NCI-H2196 (cell line): Measurements from ENCODE around the gene MED15.

Experiments
- DNase-seq: peaks from one replicate; lab custom pipeline; 2025; ENCODE audit not compliant: unreplicated experiment; lab: John Stamatoyannopoulos, UW

MED15 gene

GRCh38 chr22:20550851-20551744, 43.7 kb downstream of the MED15 start:
- no peak for DNase-seq

GRCh38 chr22:20551805-20552442, 44.5 kb downstream of the MED15 start:
- DNase-seq: no peak

GRCh38 chr22:20552443-20553401, 45.3 kb downstream of the MED15 start:
- DNase-seq: no peak

DNA sequence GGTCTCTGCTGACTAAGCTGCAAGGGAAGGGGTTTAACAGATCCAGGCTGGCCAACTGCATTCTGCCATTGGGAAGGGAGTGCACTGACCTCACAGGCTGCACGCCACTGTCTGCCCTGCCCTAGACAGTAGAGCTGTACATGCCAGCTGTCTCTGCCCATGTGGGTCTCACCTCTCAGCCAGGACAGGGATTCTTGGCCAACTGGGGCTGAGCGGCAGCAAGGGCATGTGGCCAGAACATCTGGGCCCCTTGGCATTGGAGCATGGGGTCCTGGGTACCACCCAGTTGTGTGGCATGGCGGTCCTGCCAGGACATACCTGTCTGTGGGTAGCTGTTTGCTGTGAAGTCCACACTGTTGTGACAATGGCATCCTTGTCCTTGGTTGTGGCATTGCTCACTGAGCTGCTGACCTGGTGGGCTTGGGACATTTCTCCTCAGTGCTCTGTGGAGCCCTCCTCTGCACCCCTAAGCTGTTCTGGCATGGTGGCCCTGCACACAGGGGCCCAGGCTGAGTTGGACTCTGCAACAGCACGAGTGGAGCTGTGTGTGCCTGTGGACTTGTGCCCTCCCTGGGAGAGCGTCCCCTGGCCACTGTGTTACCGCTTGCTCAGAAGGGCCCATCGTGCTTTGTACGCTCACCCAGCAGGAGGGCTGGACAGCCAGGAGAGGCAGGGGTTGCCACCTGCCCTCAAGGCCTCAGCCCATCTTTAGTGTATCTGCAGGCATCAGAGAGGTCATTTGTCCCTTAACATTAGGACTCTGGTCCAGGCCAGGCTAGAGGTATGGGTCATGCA, 46.7 kb downstream of the MED15 start:
- DNase-seq: no peak

DNA sequence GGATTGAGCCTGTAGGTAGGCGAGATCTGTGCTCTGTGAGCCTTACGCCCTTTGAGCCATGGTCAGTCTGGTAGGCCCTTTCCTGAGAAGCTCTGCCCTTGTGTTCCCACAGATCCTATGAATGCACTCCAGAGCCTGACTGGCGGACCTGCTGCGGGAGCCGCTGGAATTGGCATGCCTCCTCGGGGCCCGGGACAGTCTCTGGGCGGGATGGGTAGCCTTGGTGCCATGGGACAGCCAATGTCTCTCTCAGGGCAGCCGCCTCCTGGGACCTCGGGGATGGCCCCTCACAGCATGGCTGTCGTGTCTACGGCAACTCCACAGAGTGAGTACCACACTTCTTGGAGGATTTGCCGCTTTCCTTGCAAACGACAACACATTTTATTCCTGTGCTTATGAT, 47.4 kb downstream of the MED15 start:
- DNase-seq: no peak

- DNase-seq: no peak
Measured at GRCh38 chr22:20558534-20558933, 51.1 kb downstream of the MED15 start.

DNA sequence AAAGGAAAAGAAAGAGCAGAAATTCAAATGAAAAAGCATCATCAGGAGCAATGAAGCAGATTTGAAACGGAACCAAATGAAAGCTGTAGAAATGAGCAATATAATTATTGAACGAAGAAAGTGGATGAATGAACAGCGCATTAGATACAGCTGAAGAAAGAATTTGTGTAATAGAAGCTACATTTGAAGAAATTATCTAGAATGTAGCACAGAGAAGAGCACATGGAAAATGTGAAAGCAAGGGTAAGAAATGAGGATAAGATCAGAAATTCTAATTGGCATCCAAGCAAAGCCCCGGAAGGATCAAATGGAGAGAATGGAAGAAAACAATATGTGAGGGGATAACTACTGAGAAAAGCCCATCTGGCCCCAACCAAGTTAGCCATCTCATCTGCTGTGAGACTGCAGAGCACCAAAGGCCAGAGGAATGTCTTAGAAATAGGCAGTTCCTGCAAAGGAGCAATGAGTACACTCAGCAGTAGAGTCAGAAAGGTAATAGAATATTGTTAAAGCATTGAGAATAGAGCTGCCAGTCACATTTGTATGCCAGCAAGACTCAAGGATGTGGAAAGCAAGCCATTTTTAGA, 51.9 kb downstream of the MED15 start:
- DNase-seq: no peak

GRCh38 chr22:20560716-20561115, 53.3 kb downstream of the MED15 start:
- DNase-seq: no peak

- DNase-seq: no peak
Measured at GRCh38 chr22:20561882-20562281, 54.5 kb downstream of the MED15 start.

DNA sequence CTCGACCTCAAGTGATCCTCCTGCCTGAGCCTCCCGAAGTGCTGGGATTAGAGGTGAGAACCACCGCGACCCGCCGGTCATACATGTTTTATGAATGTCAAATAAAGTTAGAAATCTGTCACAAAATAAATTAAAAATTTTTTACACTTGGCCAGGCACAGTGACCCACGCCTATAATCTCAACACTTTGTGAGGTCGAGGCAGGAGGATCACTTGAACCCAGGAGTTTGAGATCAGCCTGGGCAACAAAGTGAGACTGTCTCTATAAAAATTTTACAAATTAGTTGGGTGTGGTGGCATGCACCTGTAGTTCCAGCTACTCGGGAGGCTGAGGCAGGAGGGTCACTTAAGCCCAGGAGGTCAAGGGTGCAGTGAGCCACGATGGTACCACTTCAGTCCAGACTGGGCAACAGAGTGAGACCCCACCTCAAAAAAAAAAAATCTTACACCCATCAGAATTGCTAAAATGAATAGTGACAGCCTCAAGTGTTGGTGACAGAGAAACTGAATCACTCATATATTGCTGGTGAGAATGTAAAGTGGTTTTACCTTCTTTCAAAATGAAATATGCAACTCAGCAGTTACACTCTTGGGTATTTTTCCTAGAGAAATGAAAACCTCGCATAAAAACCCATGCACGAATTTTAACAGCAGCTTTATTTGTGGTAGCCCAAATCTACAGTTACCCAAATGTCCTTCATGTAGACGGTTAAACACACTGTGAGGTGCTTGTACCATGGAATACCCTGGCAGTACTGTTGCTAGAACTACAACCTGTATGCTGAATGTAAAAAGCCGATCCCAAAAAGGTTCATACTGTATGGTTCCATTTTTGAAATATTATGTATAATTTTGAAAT, 55.4 kb downstream of the MED15 start:
- DNase-seq: no peak

DNA sequence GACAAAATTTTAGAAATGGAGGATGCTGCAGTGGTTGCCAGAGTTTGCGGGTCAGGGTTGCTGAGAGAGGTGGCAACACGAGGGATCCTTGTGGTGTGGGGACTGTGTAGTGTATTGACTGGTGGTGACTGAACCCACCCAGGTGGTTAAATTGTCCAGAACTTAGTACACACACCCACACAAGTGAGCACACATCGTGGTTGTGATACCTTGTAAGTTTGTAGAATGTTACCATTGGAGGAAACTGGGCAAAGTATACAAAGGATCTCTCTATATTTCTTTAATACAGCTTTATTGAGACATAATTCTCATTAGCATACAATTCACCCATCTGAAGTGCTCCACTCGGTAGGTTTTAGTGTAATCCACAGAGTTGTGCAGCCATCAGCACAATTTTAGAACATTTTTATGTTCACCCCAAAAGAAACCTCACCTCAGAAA, 56.1 kb downstream of the MED15 start:
- DNase-seq: no peak

- DNase-seq: no peak
Measured at GRCh38 chr22:20563941-20564371, 56.5 kb downstream of the MED15 start.

DNA sequence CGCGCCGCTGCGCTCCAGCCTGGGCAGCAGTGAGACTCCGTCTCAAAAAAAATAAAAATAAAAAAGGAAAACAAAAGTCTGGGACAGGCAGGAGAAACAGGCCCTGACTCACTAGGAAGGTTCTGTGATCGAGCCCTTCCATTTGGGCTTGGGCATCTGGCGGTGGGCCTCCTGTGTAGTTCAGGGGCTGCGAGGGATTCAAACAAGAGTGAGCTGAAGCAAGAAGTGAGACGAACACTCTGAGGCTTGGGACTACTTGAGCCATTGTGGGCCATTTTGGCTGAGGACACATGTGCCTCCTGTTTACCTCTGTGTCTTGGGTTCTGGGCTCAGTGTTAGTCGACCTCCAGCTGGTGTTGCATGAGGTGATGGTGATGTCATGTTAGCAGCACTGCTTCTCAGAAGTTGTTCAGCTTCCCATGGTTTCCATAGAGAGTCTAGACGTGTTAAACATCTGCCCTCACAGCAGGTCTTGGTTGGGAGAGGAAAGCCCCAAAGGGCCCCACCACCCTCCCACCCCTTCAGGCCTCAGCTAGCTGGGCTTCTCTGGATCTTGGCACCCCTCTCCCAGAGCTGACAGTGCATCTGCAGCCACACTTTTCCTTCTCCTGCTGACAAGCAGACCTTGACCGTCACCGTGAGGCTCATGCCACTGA, 57.8 kb downstream of the MED15 start:
- no peak for DNase-seq

GRCh38 chr22:20565761-20566160, 58.4 kb downstream of the MED15 start:
- no peak for DNase-seq

- DNase-seq: no peak
Measured at GRCh38 chr22:20566420-20567260, 59.2 kb downstream of the MED15 start.

- no peak for DNase-seq
Measured at GRCh38 chr22:20567371-20567847, 60.0 kb downstream of the MED15 start.

DNA sequence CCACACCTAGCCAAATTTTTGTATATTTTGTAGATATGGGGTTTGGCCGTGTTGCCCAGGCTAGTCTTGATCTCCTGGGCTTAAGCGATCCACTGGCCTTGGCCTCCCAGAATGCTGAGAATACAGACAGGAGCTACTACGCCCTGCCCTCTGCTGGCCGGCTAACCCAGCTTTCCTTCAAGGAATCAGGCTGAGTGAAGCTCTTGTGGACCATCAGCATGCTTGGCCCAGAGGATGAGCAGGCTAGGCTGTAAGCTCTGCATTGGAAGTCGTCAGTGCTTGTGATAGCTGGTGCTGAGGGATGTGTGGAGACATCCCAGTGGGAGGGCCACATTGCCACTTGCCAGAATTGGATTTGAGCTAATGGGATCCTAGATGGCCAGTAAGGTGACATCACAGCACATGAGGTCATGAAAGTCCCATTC, 60.6 kb downstream of the MED15 start:
- DNase-seq: no peak
